Sigmoid colon (tissue), 3 donors: ENCODE data around the gene DEFB121.

Experiments
- CTCF ChIP-seq, 4 experiments: fragments of 450-650 bp in 3 of 4; fragments of 200-600 bp in 1 of 4; IDR thresholded peaks; one replicate each; pipeline ENCODE4 v1.5.1; 2016 to 2019; ENCODE audit warnings: antibody characterized with exemption in 4 of 4, mild to moderate bottlenecking in 3 of 4, moderate library complexity in 2 of 4
- POLR2A ChIP-seq, 2 donors: fragments of 450-650 bp; IDR thresholded peaks; one replicate each; pipeline ENCODE4 v1.6.1; 2016; ENCODE audit warnings: antibody characterized with exemption in 2 of 2, mild to moderate bottlenecking in 2 of 2, moderate library complexity in 2 of 2

- TF ChIP-seq CTCF (IDR thresholded peaks at IDR 0.05) (no peak), POLR2A (IDR thresholded peaks at IDR 0.05) (no peak)
Observed at GRCh38 chr20:31403886-31404285, 2.1 kb downstream of the DEFB121 start.
